Fibroblast of skin of left quadriceps (primary cell): ENCODE results near the gene ADAMTS2.

ENCODE experiments used
- DNase-seq, 2 experiments: peaks; one replicate each; pipeline ENCODE4 v3.0.0-alpha.2; 2013; ENCODE audit warnings: low read depth in 2 of 2

The ADAMTS2 gene

DNA sequence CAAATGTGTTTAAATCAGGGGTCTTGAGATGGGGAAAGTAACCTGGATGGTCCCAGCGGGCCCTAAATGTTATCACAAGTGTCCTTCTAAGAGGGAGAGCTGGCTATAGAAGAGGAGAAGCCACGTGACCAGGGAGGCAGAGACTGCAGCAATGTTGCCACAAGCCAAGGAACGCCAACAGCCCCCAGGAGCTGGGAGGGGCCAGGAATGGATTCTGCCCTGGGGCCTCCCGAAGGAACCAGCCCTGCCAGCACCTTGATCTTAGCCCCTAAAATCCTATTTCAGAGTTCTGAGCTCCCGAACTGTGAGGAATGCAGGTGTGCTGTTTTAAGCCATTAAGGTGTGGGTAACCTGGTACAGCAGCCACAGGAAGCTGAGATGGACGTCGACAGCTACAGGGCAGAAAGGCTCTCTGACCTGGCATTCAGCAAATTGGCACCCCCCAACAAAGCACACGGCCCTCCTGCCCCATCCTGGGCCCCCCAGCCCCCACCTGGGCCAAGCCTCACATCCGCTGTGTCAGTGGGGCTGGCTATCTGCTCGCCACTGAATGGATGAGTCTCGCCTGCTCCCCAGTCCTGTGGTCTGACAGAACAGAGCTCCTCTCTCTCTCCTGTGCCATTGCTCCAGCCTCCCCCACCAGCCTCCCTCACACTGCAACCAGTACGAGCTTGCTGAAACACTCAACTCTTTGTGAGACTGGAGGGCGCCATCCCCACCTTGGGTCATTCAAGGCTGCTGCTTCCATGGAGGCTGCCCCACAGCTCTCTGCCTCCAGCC is 78.8 kb downstream of the ADAMTS2 start:
- no peak for DNase-seq

DNA sequence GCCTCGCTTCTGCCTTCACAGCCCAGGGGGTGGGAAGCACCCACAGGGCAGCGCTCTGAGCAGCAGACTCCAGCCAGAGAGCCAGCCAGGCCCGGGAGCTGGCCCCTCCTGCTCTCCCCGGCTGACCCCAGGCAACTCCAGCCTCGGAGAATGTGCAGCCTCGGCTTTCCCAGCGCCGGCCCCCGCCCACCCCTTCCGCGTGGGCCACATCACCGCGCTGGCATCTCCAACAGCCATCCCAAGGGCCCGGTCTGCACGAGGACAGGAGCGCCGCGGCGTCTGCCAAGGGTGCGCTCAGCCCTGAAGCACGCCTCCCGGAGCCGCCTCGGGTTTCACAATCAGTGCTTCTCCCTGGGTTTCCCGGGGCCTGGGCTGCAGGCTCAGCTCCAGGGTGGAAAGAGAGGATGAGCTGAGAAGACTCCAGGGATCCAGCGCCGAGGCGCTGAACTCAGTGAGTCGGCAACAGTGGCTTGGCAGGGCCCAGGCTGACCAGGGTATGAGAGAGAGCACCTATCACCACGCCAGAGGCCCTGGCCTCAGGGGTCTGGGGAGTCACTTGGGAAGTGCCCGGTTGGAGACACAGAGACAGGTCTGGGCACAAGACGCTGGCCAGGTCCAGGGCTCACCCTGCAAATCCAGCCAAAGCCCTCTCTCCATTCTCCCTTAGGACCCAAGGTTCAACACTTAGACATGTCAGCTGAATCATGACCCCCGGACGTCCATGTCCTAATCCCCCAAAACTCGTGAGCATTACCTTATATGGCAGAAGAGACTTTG is 79.6 kb downstream of the ADAMTS2 start:
- peak; percentile 97 for DNase-seq

DNA sequence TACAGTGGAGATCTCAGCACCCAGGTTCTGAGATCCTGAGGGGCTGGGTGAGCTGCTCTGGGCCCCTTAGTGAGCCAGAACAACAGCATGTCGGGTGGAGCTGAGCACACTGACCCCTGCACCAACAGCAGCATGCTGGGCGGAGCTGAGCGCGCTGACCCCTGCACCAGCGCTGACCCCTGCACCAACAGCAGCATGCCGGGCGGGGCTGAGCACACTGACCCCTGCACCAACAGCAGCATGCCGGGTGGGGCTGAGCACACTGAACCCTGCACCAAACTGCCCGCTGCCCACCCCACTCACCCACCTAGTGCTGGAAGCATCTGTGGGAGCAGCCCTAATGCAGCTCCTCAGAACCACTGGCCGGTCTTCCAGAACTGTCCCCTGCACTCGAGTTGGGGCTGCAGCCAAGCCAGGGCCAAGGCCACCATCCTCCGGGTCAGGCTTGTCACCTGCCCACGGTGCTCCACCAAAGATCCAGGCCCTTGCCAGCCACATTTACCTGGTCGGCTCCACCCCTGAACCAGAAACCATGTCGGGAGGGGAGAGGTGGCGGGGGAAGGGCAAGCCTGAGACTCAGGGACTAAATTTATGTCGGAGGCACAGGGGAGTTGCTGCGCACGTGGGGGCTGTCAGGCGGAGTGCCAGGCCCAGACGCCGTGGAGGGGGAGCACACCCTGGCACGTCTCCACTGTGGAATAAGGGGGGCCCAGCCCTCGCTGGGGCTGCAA is 80.3 kb downstream of the ADAMTS2 start:
- DNase-seq: no peak

DNA sequence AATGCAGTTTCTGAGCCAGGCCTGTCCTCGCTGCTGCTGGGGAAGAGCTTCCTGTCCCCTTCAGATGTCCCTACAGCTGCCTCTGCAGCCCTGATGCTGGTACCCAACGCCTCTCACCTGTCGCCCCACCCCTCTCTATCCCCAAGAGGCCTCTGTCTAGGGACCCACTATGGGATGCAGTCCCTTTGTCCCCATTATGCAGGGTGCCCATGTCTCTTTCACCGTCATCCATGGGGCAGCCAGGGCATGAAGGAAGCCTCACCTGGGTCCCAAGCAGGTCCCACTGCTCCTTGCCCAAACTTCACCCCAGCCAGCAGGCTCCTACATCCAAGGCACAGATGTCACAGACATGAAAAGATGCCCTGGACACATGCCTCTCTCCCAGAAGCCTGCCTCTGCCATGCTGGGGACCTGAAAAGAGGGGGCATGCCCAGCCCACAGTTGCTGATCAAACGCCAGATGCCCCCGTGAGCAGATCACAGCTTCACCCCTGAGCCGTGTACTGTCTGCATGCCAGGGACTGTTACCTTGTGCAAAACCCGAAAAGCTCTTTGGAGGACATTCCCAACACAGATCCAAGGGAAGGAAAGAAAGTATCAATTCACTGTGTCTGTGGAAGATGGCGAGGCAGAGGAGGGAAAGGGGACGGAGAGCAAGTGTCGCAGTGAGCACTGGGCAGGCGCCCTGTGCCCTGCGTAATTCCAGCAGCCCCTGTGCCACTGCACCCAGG is 81.0 kb downstream of the ADAMTS2 start:
- DNase-seq: no peak

DNA sequence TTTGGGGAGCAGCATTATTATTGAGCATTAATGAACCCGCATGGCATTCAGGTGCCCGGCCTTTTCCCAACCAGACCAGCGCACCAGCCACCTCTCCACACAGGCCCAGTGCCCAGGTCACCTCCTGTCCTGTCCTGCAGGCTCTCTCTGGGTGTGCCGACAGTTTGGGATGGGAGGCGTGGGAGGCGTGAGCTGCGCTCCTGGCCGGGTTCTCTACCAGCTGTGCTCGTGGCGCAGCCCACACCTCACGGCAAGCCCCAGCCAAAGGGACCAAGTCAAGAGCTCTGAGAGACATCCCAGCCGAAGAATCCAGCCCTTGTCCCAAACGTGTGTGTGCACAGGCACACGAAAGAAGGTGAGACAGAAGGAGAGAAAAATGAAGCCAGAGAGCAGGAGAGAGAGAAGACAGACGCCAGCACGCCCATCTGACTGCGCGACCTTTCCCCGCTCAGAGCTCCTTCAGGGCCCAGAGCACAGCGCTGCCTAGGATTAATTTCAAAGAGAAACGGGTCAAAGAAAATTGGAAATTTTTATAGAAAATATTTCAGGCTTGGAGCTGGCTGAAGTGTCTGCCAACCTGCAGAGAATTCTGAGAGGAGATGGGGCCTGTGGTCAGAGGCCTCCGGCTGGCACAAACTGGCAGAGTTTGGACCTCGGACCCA is 81.7 kb downstream of the ADAMTS2 start:
- no peak for DNase-seq

DNA sequence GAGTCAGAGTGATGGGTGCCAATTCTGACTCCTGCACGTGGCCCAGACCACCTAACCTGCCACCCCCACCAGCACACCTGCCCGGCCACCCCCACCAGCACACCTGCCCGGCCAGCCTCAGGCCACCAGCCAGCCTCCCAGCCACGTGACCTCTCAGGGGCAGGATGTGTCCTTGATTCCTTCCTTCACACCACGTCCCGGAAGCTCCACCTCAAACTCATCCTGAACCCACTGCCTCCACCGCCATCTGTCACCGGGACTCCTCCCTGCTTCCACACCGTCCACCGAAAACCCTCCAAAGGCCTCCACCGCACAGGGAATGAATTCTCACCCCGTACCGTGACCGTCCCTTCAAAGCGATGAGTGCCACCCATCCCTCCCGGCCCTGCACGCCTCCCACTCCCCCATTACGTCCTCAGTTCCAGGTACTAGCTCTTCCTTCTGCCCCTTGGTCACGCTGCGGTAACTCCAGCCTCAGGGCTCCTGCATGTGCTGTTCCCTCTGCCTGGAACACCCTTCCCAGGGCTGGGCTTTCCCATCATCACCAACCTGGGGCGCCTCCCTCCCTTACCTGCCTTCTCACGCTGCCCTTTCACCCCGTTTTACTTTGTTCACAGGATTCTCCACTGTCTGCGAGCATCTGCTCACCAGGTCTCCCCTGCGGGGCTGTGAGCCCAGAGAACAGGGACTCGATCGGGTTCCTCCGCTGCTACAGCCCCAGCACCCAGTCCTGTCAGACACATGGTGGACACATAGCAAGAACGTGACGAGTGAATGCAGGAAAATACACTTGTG is 82.9 kb downstream of the ADAMTS2 start:
- DNase-seq: no peak

DNA sequence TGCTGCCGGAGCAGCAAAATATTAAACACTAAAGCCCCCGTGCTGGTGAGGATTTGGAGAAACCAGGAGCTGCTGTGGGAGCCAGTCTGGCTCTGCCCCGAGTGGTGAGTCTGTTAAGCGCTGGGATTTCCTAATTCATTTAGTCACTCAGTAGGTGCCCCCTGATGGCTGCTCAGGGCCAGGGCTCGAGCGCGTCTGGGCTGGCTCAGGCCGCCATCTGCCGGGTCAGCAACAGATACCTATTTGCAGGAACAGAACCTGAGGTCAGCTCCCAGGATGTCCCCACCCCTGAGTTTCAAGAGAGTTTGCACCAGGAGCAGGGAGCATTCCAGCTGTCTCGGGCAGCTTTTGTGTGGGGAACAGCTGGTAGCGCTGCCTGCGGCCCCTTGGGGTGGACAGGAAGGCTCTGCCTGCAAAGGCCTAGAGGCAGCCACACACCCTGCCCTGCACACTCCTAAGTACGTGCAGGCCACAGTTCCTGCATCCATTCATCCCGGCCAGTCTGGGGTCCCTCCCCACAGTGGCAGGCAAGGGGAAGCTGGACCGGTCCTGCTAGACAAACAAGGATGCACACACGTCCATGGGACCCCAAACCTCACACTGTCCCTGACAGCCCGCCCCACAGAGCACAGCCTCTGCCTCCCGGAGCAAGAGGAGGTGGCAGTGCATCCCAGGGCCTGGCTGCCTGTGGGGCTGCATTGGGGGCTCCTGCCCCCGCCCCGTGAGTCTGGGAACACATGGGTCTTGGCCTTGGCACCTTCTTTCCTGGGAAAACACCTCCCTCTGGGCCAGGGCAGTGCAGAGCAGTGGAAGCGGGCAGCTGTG is 83.7 kb downstream of the ADAMTS2 start:
- no peak for DNase-seq

DNA sequence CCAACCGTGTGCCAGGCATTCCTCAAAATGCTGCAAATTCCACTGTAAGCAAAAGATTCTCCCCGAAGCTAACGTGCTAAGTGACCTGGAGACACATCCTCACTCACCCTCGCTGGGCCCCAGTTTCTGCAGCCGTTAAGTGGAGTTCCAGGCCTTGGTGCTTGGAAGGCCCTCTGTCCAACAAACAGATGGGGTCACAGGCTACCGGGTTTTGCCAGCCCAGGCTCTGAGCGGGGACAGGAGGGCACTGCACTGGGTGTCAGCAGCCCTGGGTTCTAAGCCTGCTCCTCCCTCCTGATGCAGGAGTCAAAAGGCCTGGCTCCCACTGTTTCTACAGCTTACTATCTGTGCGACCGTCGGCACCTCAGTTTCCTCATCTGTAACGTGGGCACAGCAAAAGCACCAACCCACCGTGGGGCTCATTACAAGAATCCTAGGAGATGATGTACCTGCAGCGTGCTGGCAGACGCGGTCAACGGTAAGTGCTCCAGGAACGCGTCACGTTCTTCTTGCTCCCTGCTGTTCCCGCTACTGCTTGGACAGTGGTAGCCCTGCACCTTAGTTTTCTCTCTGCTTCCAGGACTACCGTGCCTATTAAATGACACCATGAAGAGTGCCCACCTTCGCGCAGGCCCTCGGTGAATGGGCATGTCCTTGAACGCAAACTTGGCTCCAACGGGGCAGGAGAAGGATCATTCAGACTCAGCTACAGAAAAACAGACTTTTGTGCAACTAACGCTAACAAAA is 84.8 kb downstream of the ADAMTS2 start:
- DNase-seq: no peak

DNA sequence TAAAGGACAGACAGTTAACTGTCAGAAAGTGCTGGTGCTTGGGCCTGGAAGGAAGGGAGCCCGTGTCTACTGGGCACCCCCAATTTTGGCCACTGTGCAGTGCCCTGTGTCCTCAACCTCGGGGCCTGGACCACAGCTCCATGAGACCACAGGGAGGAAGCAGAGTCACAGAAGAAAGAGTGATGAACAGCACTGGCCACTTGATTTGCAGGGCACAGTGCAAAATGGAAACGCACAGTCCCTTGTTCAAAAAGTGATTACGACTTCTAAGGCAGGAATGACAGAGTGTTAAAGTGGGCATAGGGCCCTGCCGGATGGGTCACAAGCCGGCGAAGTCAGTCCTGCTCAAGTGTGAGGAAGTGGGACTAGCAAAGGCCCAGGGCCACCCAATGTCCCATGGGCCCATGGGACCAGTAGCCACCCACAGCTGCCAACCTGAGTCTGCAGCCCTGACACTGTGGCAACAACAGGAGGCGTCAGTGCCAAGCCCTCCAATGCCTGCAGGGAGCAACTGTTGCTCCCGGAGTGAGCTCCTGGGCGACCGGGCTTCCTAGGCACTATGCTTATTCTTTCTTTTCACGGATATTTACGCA is 85.4 kb downstream of the ADAMTS2 start:
- DNase-seq: no peak

DNA sequence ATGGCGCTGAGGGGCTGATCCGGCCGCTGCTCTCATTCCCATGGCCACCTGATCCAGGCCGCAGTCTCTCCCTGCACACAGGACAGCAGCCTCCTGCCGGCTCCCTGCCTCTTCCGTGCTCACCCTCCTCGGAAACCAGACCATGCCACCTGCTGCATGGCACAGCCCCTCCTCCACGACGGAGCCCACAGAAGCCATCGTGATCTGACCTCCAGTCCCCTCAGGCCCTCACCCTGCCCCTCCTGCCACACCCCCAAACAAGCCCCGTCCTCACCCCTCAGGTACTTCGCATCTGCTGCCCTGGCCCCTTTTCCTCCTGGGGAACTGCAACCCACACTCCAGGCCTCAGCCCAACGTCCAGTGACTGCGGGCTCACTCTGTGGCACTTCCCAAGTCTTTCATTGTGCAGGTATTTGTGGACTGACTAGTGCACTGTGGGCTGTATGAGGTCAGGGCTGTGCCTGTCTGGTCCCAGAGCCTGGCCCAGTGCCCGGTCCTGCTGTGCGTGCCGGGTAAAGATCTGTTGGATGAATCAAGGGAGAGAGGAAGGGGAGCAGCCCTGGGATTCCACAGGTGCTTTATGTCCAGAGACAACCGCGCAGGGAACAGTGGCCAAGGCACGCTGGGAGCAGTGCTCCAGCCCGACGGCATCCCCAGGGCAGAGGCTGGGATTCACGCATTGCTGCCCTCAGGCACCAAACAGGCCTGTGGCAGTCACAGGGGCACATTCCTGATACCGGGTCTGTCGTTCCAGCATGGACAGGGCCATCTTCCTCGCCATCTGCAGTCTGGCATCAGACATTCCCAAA is 86.1 kb downstream of the ADAMTS2 start:
- DNase-seq: no peak

DNA sequence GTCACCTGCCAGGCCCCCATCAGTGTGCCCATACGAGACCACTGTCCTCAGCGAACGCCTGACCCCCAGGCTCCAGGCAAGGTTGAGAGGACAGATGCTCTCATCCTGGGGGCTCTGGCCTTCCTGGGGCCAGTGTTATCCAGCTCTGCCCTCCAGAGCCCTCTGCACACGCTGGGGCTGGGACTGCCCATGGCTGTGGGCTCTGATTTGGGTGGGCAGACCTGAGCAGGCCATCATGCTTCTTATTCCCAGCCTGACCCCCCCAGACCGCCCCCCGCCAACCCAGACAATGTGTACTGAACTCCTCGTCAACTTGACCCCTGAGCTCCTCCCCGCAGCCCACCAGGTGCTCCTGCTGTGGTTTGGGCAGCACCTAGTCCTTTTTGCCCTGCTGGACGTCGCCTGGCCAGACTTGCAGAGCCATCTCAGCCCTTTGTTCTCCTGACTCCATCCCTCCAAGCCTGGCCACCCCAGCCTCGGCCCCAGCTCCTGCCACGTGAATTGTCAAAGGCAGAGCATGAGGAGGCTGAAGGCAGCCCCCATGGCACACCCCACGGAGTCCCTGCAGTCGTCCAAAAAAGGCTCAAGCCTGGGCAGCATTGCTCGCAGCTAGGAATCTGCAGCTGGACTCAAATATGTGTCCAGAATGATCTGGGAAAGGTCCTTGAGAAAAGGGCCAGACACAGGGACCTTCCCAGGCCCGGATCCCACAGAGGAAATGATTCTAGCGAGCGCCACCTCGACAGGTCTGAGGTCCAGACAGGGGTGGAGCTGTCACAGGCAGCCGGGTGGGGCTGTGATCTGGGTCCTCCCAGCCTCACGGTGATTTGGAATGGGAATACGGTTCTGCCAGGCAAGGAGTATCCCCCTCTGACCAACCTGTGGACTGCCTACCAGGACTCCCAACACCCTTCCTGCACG is 87.0 kb downstream of the ADAMTS2 start:
- DNase-seq: no peak

DNA sequence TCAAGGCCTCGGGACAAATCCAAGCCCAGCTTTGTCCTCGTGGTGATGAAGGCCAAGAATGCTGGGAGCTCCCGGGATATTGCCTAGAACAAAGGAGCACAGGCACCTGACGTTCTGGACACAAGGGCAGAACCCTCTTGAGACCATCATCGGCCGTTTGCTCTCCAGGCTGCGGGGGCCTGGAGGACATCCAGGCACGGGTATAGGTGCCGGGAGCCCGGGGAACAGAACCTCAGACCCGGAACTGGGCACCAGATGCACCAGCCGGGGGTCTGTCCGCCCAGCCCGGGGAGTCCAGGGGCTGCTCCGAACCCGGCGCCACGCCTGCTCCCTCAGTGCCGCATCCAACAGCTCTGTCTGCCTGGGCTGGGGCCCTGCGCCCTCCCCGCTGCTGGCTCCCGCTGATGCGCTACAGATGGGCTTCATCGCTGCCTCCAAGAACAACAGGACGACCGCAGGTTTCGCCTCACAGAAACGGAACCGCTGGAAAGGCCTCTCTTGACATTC is 88.0 kb downstream of the ADAMTS2 start:
- DNase-seq: no peak

DNA sequence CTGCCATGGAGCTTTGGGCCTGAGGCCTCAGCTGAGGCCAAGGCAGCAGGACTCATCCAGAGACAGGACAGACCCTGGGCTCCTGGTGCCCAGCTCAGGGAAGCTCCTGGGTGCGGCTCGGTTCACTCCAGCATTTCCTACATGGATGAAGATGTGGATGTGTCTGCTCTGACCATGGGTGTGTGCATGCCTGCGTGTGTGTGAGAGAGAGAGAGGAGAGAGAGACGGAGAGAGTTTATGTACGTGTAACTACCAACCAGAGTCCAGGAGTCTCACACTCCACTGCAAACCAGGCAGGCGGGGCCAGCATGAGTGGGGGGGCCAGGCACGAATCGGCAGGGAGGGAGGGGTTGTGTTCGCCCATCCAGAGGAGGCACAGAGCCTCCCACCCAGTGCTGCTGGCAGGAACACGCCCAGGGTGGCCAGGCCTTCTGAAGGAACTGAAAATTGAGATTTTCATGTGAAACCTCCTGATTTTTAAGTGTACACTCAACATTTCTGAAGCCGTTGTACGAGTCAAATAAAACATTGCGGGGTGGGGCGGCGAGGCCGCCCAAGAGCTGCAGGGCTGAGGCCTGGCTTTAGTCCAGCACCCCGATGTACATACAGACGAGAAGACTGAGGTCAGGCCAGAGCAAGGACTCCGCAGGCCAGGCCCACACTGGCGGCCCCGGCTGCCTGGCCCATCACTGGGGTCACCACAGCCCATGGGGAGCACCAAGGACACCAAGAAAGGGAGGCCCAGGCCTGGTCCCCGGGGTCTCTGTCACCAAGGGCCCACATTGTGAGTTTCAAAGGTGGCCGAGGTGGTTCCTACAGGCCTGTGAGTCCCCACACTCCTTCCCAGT is 88.7 kb downstream of the ADAMTS2 start:
- DNase-seq: no peak

DNA sequence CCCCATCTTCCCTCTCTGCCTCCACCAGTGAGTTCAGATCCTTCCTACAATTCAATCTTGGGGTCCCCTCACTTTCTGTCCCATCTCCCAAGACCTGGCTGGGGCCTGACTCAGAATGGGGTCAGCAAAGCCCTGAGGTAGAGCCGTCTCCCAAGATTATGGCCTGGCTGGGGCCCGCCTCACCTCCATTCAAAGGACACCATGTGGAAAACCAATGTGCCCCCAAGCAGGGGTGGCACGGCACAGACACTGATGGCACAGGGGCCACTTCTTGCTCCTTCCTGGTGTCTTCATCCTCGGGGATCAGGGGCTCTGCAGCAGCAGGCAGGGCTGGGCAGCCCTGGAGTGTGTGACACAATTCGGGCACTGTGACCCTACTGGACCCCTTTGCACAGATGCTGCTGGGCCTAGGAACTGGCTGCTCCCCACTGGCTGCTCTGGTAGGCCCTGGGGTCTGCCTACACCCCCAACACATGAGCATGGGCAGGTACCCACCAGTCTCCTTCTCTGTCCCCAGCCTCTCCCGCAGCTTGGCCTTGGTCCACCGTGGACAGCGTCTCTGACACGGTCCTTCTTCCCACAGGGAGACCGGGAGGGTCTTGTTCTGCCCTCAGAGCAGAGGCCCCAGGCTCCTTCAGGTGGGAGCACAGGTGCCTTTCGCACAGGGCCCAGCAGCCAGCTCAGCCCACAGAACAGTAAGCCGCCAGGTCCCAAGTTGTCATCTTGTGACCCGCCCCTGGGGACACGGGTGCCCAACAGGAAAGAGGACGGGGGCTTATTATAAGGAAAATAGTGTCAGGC is 89.5 kb downstream of the ADAMTS2 start:
- no peak for DNase-seq
